SK-N-MC (cell line): ENCODE measurements around the gene ZBTB21.

Experiments used
- DNase-seq: peaks from one replicate; pipeline ENCODE4 v3.0.0-alpha.2; 2011; ENCODE audit warnings: low read depth, low spot score
- H3K27ac ChIP-seq: fragments of 200-600 bp; sonication (generic); 2 replicates; pipeline ENCODE4 v1.5.1; 2016; ENCODE audit warnings: mixed run types
- H3K36me3 ChIP-seq: fragments of 200-600 bp; sonication (generic); 2 replicates; pipeline ENCODE4 v1.6.1; 2017; ENCODE audit warnings: antibody characterized with exemption, low read length, mixed read lengths; ENCODE audit not compliant: insufficient read depth
- H3K4me3 ChIP-seq: fragments of 200-600 bp; sonication (generic); 2 replicates; pipeline ENCODE4 v1.5.1; 2016
- H3K9ac ChIP-seq: fragments of 200-600 bp; sonication (generic); 2 replicates; pipeline ENCODE4 v1.8.0; 2017; ENCODE audit warnings: mixed run types, mixed read lengths; ENCODE audit not compliant: insufficient read length
- H3K9me3 ChIP-seq: fragments of 200-600 bp; sonication (generic); 2 replicates; pipeline ENCODE4 v1.6.1; 2017; ENCODE audit warnings: low read depth, mild to moderate bottlenecking, antibody characterized with exemption, low read length, moderate library complexity, mixed read lengths
- EZH2 ChIP-seq: fragments of 200-600 bp; sonication (generic); IDR thresholded peaks from one replicate; pipeline ENCODE4 v1.6.1; 2017; ENCODE audit warnings: antibody characterized with exemption
- FOXP2 ChIP-seq: optimal IDR thresholded peaks from 2 replicates; pipeline ENCODE3; 2011; ENCODE audit warnings: mild to moderate bottlenecking, moderate library complexity; ENCODE audit not compliant: insufficient read depth; ENCODE audit errors: extremely low read length, control extremely low read depth
- POLR2AphosphoS5 ChIP-seq: IDR thresholded peaks from 2 replicates; pipeline ENCODE4 v1.6.1; 2012; ENCODE audit warnings: mild to moderate bottlenecking, low read depth, low read length, borderline replicate concordance

Gene ZBTB21

GRCh38 chr21:41943851-41944250, 66.3 kb downstream of the ZBTB21 start:
- no peak overlapping the region for H3K4me3 ChIP-seq
- H3K27ac ChIP-seq = no peak overlapping the region
- H3K36me3 ChIP-seq = no peaks in the 10 kb centered on the region
- no peak for DNase-seq
- TF ChIP-seq EZH2 (no peak), POLR2AphosphoS5 (no peak), FOXP2 (no peak)
- H3K9ac ChIP-seq = no peak overlapping the region
- no peaks in the 10 kb centered on the region for H3K9me3 ChIP-seq

DNA sequence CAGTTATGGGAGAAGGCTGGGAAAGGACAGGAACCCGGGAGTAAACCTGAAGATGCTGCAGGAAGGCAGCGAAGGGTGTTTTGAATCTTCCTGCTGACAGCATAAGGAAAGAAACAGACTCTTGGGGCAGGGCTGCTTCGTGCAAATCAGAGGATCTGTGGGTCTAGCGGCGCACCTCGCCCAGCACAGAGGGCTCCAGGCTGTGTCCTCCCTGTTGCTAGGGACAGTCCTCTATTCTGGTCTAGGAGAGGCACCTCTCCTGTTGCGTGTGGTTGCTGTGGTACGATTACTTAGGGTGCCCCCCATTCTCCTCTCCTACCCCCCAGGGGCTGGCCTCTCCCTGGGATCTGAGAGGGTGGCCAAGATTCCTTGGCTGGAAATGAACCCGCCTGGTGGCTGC, 67.7 kb downstream of the ZBTB21 start:
- Histone ChIP-seq H3K9ac (no peak overlapping the region), H3K9me3 (no peaks in the 10 kb centered on the region), H3K36me3 (no peaks in the 10 kb centered on the region), H3K4me3 (no peak overlapping the region), H3K27ac (no peak overlapping the region)
- no peak for TF ChIP-seq EZH2
- no peak for TF ChIP-seq POLR2AphosphoS5
- no peak for TF ChIP-seq FOXP2
- DNase-seq = no peak

DNA sequence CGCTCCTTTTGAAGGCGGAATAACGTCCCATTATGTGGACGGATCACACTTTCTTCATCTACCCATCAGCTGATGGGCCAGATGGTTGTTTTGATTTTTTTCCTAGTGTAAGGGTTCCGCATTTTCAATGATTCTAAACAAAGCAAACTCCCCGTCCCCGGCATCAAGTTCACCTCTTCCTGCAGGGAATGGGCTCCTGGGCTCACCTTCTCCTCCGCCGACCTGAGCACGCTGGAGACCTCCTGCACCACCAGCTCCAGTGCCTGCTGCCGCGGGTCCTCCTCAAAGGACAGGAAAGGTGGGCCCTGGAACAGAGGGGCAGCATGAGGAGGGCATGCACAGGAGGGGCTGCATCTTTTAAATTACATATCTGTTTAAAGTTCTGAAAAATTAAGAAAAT, 68.2 kb downstream of the ZBTB21 start:
- no peak for TF ChIP-seq FOXP2
- no peak for TF ChIP-seq EZH2
- TF ChIP-seq POLR2AphosphoS5 = no peak
- no peak overlapping the region for H3K4me3 ChIP-seq
- H3K36me3 ChIP-seq = no peaks in the 10 kb centered on the region
- no peaks in the 10 kb centered on the region for H3K9me3 ChIP-seq
- H3K9ac ChIP-seq = no peak overlapping the region
- no peak overlapping the region for H3K27ac ChIP-seq
- no peak for DNase-seq

DNA sequence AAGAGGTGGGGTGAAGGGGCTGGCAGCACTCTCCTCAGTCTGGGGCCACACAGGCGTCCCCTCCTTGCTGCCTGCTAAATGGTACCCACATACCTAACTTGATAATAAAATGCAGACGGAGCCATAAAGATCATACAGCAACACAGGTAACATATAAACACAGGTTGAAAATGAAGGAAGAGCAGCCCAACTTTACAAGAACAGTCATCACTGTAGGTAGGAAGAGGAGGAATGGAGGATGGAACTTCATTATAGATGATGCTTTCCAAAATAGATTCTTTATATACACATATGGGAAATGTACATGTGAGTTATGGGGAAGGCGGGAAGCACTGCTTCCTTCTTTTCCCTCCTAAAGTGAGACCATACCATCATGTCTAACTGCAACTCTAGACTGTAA, 69.7 kb downstream of the ZBTB21 start:
- no peak for DNase-seq
- Histone ChIP-seq H3K36me3 (no peaks in the 10 kb centered on the region), H3K4me3 (no peak overlapping the region), H3K27ac (no peak overlapping the region), H3K9me3 (no peaks in the 10 kb centered on the region), H3K9ac (no peak overlapping the region)
- no peak for TF ChIP-seq POLR2AphosphoS5
- TF ChIP-seq EZH2 = no peak
- TF ChIP-seq FOXP2 = no peak

DNA sequence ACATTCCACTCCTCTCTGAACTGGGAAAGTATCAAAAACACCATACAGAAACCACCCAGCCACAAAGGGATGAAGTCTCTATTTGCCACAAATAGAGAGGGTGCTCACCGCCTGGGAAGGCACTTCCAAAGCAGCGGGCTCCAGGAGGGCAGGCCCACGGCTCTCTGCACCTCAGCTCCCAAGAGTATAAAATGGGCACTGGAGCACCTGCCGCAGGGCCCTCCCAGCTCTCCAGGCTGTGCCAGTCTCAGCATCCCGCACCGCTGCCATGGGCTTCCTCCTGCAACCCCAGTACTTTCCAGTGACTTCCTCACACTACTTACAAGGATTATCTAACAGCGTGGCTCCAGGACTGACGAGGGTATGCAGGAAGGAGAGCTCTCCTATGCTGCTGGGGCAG, 70.8 kb downstream of the ZBTB21 start:
- no peak overlapping the region for H3K27ac ChIP-seq
- TF ChIP-seq FOXP2 (no peak), EZH2 (no peak), POLR2AphosphoS5 (no peak)
- DNase-seq = no peak
- H3K9ac ChIP-seq = no peak overlapping the region
- H3K9me3 ChIP-seq = no peaks in the 10 kb centered on the region
- H3K4me3 ChIP-seq = no peak overlapping the region
- no peaks in the 10 kb centered on the region for H3K36me3 ChIP-seq
